Airway epithelial cell (primary cell): ENCODE results near the gene IL11. TPM values are rescaled to one million over a fixed set of nuclear protein-coding genes. Genes with fewer than 3 reads are reported as not detected.

Source experiments
- total RNA-seq: library from RNA; depleted of rRNA; stranded (reverse); fragments of >200 nt; gene quantifications from 2 replicates; pipeline ENCODE4 v1.2.3, GENCODE V29; 2015

IL11 gene
- 5.5 and 6.1 TPM in 2 replicates for total RNA-seq

DNA sequence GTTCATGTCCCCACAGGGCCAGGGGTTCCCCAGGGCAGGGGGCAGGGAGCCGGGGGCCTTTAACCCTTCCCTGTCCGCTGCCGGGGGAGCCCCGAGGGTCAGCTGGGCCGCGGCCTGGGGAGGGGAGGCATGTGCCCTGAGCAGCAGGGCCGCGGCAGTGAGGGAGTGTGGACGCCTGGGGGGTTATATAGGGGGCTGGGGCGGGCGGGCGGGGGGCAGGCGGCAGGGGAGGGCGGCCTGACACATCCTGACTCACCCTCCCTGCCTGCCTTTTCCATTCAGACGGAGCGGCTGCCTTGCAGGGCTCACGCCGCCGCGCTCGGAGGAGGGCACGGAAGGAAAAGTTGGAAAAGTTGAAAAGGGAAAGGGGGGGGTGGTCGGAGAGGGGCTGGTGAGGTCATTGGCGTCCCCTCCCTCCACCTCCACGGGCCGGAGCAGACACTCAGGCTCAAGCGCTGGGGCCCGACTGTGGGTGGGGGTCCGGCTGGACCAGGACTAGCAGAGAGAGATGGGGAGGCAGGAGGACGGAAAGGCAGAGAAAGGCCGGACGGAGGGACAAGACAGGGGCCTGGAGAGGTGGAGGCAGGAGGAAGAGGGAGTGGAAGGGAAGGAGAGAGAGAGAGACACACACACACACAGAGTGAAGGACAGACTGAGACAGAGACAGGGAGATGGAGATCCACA lies at the start of gene IL11:
Gene IL11, minus strand, starts transcription at position 159 of the 684 bp plus-strand sequence. Its CDS starts 153 bp downstream, at position 6.

DNA sequence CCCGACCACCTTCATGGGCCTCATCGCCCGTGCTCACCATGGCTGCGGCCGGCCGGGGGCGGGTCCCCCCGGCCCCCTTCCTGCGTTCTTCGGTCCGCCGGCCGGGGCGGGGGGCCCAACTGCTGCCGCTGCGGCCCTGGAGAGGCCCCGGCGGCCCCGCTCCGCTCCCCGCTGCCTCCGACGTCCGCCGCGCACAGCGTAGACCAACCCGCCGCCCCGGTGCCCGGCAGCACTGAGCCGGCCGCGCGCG lies 37.2 kb upstream of the IL11 start, which contains the start of gene UBE2S:
Gene UBE2S, minus strand, starts transcription at position 239 of the 250 bp plus-strand sequence. Its CDS starts 199 bp downstream, at position 40.

DNA sequence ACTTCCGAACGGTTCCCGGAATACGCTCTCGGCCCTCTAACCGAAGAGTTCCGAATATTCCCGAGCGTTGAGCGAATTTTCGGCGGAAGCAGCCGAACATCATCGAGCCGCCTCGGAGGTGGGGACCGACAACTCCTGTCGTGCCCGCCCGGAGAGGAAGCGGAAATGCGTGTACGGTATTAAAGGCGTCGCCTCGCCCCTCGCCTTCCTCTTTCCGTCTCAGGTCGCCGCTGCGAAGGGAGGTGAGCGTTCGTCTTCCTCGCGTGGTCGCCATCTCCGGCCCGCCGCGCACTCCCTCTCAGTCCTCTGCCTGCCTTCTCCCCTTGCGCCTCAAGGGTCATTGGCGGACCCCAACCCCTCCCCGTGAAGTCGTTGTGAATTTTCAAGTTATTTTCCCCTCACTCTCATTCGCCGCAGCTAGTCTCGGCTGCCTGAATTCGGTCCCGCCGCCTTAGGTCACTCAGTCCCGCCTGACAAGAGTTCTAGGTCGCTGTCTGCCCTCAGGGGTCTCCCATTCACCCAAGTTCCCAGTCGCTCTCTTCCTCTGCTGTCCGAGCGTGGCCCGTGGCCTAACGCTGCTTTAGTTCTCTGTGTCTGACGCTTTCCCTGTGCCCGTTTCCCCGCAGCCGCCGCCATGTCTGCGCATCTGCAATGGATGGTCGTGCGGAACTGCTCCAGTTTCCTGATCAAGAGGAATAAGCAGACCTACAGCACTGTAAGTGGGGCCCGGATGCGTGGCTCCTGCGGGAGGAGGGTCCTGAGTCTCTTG lies 15.6 kb upstream of the IL11 start, which contains the start of gene RPL28:
Gene RPL28, plus strand, starts transcription at position 209 of the 769 bp plus-strand sequence. Its CDS starts 426 bp downstream, at position 635.

DNA sequence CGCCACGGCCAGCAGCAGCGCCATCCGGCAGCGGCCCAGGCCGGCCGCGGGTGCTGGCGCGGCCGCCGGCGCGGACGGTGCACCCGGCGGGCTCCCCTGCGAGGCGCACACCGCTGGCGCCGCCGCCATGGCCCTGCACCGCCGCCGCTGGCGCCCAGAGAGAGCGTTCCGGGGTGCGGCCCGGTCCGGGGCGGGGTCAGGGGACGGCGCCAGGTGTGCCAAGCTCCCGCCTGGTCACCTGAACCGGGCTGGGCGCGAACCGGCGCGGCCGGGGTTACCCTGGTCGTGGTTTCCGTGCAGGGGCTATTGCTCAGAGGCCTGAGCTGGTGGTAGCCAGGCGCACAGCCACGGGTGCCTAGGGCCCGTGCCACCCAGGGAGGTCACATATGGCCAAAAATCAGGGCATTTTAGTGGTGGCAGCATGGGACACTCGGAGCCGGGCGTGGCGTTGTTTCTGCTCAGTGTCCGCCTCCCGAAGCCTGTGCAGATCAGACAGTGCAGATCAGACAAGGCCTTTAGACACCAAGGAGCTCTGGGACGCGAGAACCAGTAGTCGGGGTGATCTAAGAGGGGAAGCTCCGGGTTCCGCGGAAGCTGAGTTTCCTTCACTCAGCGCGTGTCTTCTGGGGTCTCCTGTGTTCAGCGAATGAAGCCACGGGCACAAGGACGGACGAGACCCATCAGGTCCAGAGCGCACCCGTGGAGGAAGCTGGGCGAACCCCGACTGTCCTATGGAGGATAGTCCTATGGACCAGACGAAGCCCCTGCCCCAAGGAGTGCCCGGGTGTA lies 14.1 kb upstream of the IL11 start, which contains the start of gene TMEM238:
Gene TMEM238, minus strand, starts transcription at position 162 of the 789 bp plus-strand sequence. Its CDS starts 33 bp downstream, at position 129.

DNA sequence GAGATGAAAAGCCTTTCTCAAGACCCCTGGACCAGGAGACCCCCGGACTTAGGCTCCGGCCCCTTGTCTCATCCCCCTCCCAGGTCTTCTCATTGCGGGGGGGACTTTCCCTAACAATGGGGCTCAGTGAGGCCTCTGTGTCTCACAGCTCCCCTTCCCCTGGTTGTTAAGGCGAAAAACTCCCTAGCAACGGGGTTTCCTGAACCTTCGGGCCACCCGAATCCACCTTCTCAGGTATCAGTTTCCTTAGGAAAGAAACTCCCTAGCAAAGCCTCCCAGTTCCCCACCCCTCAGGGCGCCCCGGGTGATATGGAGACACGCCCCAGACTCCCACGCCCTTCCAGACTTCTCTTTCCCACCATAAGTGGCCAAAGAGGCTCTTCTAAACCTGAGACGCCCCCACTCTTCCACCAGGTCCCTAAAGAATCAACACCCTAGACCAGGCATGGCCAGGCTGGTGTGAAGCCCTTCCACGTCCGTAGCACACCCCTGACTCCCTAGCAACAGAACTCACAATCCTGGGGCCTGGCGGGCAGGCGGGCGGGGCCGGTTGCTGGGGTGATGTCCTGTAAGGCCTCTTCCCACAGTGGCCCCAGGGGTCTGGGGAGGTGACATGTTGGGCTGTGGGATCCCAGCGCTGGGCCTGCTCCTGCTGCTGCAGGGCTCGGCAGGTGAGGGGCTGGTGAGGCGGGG lies 6.1 kb upstream of the IL11 start, which contains the start of gene TMEM190:
Gene TMEM190, plus strand, starts transcription at position 586 of the 693 bp plus-strand sequence. Its CDS starts 28 bp downstream, at position 614.

DNA sequence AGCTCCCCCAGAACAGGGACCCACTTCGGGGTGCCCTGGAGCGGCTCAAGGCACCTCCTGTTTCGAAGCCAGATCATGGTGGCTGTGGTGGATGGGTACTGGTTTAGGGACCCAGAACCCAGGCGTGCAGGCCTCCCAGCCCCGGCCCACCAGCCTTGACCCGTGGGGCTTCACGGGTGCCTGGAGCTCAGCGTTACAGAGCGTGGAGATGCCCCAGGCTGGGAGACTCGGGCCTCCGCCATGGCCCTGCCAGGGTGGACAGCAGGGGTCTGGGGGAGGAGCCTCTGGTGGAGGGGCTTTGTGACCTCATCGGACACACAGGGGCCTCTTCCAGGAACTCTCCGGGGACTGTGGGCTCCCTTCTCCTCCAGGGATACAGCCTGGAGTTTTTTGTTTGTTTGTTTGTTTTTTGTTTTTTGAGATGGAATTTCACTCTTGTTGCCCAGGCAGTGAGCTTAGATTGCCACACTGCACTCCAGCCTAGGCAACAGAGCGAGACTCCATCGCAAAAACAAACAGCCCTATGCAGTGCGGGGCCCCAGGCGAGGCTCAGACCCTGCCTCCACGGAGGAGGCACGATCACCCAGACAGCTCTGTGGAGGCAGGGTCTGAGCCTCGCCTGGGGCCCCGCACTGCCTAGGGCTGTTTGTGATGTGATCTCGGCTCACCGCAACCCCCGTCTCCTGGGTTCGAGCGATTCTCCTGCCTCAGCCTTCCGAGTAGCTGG lies 7.1 kb downstream of the IL11 start, which contains the start of gene GARIN5B:
Gene GARIN5B, minus strand, starts transcription at position 271 of the 727 bp plus-strand sequence. Its CDS starts 194 bp downstream, at position 77.

DNA sequence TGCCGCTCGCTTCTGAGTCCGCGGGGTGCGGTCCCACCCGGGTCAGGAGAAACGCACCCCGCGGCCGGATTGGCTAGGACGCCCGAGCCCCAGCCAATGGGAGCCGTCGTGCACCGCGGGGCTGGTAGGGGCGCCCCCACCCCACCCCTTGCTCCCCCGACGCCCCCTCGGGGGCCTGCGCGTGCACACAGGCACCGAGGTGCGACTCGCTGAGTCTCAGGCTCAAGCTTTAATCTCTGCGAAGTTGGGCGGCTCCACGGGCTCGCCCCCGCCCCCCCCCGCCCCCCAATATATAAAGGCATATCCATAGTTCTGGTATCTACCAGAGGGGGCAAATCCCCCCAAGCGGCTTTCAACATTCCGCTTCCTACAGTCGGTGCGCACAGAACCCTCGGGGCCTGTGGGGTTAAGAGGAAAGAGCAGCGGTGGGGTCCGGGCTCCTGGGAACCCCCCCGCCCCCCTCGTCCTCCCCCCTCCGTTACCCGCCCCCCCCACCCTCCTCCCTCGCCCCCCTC lies 15.5 kb downstream of the IL11 start, which contains the start of gene COX6B2:
Gene COX6B2, minus strand, starts transcription at position 22 of the 515 bp plus-strand sequence. CDS start 198 bp downstream, outside the sequence.

DNA sequence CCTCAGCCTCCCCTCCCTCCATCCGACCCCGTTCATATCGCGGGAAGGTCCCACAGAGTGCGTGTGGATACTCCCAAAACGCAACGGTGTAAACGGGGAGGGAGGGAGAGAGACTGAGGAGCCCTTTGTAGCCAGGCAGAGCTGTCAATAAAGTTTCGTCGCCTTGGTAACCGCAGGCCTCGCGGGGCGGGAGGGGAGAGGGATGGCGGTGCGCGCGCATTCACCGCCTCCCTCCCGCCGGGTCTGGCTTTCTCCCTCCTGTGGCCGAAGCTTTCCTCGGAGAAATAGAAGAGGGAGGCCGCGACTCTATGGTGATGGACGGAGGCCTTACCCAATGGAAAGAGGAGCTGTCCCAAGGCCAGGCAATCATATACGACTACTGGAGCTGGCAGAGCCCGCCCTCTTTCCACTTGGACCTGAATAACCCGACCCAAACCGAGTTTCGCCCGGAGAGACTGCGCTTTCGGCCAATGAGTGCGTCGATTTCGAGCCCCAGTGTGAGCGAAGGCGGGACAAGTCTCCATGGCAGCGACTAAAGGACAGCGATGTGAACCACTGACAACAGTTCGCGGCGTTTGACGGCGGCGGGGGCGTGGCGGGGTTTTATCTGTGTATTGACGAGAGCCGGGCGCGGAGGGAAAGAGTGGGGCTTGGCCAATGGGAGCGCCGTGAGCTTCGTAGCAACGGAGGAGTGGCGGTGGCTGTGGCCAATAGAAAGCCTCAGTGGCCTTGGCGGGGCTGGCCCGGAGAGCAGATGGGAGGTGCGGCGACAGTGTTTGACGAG lies 31.0 kb downstream of the IL11 start, which contains the start of gene KMT5C:
Gene KMT5C, plus strand, starts transcription at position 772 of the 784 bp plus-strand sequence. CDS start 2,061 bp downstream, outside the sequence.

DNA sequence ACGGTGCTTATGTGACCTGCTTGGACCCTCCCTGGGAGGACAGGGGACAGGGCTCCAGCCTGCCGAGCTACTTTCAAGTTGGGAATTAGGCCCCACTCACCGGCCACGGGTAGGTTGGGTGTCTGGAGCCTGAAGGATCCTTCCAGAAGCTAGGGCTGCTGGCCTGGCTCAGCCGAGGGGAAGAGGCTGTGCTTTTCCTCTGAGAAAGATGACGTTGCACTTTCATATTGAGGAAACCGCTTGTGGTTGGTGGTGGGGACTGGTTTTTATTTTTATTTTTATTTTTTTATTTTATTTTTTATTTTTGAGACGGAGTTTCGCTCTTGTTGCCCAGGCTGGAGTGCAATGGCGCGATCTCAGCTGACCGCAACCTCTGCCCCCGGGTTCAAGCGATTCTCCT lies 45.1 kb downstream of the IL11 start, which contains the start of gene TMEM150B:
Gene TMEM150B, minus strand, starts transcription at position 170 of the 400 bp plus-strand sequence. CDS start 4,305 bp downstream, outside the sequence.

Other genes starting within 250 kb of the IL11 start
- gene TNNT1, start 221.3 kb downstream of the IL11 start, total RNA-seq, result 12.3 and 18.7 TPM in 2 replicates
- not detected in 2 replicates for gene TNNI3, start 212.7 kb downstream of the IL11 start, total RNA-seq
- 1.1 and 3.1 TPM in 2 replicates for gene DNAAF3, start 203.8 kb downstream of the IL11 start, total RNA-seq
- gene SYT5, start 190.2 kb downstream of the IL11 start, total RNA-seq, result not detected in 2 replicates
- 0.21 TPM in 1 of 2 replicates, not detected in the other for gene PTPRH, start 161.0 kb downstream of the IL11 start, total RNA-seq
- gene TMEM86B, start 141.7 kb downstream of the IL11 start, total RNA-seq, result 1.1 and 2.4 TPM in 2 replicates
- 38.7 and 50.4 TPM in 2 replicates for gene PPP6R1, start 111.4 kb downstream of the IL11 start, total RNA-seq
- 61.6 and 84.8 TPM in 2 replicates for gene HSPBP1, start 90.4 kb downstream of the IL11 start, total RNA-seq
- gene BRSK1, start 86.5 kb downstream of the IL11 start, total RNA-seq, result 1.6 and 5.0 TPM in 2 replicates
- gene TMEM150B, start 45.1 kb downstream of the IL11 start, total RNA-seq, result not detected in 2 replicates
- 14.7 and 18.8 TPM in 2 replicates for gene KMT5C, start 30.6 kb downstream of the IL11 start, total RNA-seq
- gene COX6B2, start 15.7 kb downstream of the IL11 start, total RNA-seq, result 0.35 TPM in 1 of 2 replicates, not detected in the other
- gene GARIN5B, start 7.2 kb downstream of the IL11 start, total RNA-seq, result not detected in 2 replicates
- not detected in 2 replicates for gene TMEM190, start 6.4 kb upstream of the IL11 start, total RNA-seq
- 11.8 and 33.3 TPM in 2 replicates for gene TMEM238, start 13.8 kb upstream of the IL11 start, total RNA-seq
- 279 and 544 TPM in 2 replicates for gene RPL28, start 15.5 kb upstream of the IL11 start, total RNA-seq
- 144 and 190 TPM in 2 replicates for gene UBE2S, start 37.3 kb upstream of the IL11 start, total RNA-seq
- not detected in 2 replicates for gene SHISA7, start 72.8 kb upstream of the IL11 start, total RNA-seq
- gene ISOC2, start 91.2 kb upstream of the IL11 start, total RNA-seq, result 70.7 and 87.7 TPM in 2 replicates
- gene C19orf85, start 94.3 kb upstream of the IL11 start, total RNA-seq, result not detected in 2 replicates
- 3.7 and 10.4 TPM in 2 replicates for gene ZNF628, start 106.2 kb upstream of the IL11 start, total RNA-seq
- 16.7 and 39.8 TPM in 2 replicates for gene NAT14, start 114.7 kb upstream of the IL11 start, total RNA-seq
- 0.09 TPM in 1 of 2 replicates, not detected in the other for gene SSC5D, start 118.0 kb upstream of the IL11 start, total RNA-seq
- gene SBK2, start 166.7 kb upstream of the IL11 start, total RNA-seq, result not detected in 2 replicates
- gene SBK3, start 175.1 kb upstream of the IL11 start, total RNA-seq, result not detected in 2 replicates
- gene ZNF579, start 210.4 kb upstream of the IL11 start, total RNA-seq, result 7.2 and 7.6 TPM in 2 replicates
- gene FIZ1, start 229.1 kb upstream of the IL11 start, total RNA-seq, result 3.1 and 3.7 TPM in 2 replicates
- 27.2 and 31.9 TPM in 2 replicates for gene ZNF524, start 229.8 kb upstream of the IL11 start, total RNA-seq
- gene ZNF865, start 235.2 kb upstream of the IL11 start, total RNA-seq, result 4.4 and 5.8 TPM in 2 replicates